ENCODE data around the gene TSPAN4. TPM values are rescaled to one million over a fixed set of nuclear protein-coding genes. Genes with fewer than 3 reads are reported as not detected.
A peak's percentile ranks its signal among the peaks of the same experiment; 100 is the strongest.

The TSPAN4 gene
- total and polyA plus RNA-seq, 9 of the 15 experiments (the other 6 are each of a cell fraction or from before 2014, with no cell fraction given): 0.07 to 31.0 (median 15.7) TPM

DNA sequence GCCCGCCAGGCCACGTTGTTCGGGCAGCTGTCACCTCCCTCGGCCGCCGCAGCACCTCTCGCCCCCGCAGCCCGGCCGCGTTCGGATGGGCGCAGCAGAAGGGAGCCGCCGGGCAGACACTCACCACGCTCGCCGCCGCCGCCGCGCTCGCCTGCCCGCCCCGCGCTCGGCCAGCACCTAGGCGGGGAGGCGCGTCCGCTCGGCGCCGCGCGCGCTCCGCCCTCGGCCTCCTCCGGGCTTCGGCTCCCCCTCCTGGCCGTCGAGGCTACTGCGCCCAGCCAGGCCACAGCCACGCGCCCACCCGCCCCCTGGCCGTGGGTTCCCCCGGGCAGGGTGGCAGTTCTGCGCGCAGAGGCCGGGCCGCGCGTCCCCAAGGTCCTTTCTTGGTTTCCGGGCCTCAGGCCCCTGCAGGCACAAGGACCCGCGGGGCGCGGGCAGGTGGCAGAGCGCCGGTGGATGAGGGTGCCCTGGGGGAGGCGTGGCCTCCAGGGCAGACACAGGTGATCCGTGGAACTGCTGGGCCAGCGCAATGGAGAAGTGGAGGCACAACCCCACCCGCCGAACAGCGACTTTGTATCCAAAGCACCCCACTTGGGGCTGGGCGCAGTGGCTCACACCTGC lies 44.4 kb upstream of the TSPAN4 start, which contains the start of gene SLC25A22 (continued):
- no peak for TF ChIP-seq ZNF561 (CRISPR knock-in tag; conservative IDR thresholded peaks at IDR 0.05)
- TF ChIP-seq, protein P1, sequence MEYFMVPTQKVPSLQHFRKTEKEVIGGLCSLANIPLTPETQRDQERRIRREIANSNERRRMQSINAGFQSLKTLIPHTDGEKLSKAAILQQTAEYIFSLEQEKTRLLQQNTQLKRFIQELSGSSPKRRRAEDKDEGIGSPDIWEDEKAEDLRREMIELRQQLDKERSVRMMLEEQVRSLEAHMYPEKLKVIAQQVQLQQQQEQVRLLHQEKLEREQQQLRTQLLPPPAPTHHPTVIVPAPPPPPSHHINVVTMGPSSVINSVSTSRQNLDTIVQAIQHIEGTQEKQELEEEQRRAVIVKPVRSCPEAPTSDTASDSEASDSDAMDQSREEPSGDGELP (CRISPR knock-in tag; IDR thresholded peaks at IDR 0.05; ENCODE audit: borderline replicate concordance): 0 out of 2 replicates have a peak, but pooled peaks have one; percentile 6
- no peak for TF ChIP-seq SMARCC2 (IDR thresholded peaks at IDR 0.05; ENCODE audit: low read depth)
- no peak for TF ChIP-seq TCF7 (IDR thresholded peaks at IDR 0.05; ENCODE audit: borderline replicate concordance)
- no peak for TF ChIP-seq RFX1 (IDR thresholded peaks at IDR 0.05)
- TF ChIP-seq ZNF77 (CRISPR knock-in tag; IDR thresholded peaks at IDR 0.05): no peak
- TF ChIP-seq EHMT2 (IDR thresholded peaks at IDR 0.05): no peak
- TF ChIP-seq LARP7 (IDR thresholded peaks at IDR 0.05): no peak
- TF ChIP-seq, protein P2, sequence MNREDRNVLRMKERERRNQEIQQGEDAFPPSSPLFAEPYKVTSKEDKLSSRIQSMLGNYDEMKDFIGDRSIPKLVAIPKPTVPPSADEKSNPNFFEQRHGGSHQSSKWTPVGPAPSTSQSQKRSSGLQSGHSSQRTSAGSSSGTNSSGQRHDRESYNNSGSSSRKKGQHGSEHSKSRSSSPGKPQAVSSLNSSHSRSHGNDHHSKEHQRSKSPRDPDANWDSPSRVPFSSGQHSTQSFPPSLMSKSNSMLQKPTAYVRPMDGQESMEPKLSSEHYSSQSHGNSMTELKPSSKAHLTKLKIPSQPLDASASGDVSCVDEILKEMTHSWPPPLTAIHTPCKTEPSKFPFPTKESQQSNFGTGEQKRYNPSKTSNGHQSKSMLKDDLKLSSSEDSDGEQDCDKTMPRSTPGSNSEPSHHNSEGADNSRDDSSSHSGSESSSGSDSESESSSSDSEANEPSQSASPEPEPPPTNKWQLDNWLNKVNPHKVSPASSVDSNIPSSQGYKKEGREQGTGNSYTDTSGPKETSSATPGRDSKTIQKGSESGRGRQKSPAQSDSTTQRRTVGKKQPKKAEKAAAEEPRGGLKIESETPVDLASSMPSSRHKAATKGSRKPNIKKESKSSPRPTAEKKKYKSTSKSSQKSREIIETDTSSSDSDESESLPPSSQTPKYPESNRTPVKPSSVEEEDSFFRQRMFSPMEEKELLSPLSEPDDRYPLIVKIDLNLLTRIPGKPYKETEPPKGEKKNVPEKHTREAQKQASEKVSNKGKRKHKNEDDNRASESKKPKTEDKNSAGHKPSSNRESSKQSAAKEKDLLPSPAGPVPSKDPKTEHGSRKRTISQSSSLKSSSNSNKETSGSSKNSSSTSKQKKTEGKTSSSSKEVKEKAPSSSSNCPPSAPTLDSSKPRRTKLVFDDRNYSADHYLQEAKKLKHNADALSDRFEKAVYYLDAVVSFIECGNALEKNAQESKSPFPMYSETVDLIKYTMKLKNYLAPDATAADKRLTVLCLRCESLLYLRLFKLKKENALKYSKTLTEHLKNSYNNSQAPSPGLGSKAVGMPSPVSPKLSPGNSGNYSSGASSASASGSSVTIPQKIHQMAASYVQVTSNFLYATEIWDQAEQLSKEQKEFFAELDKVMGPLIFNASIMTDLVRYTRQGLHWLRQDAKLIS (CRISPR knock-in tag; IDR thresholded peaks at IDR 0.05): 0 out of 2 replicates have a peak, but pooled peaks have one; percentile 31
- TF ChIP-seq CTCFL (IDR thresholded peaks at IDR 0.05; ENCODE audit: borderline replicate concordance, insufficient read depth, low read depth, low read length, poor library complexity, severe bottlenecking): peak; percentile 47
- no peak for TF ChIP-seq LEF1 (IDR thresholded peaks at IDR 0.05)
- TF ChIP-seq AFF1 (IDR thresholded peaks at IDR 0.05; ENCODE audit: low read depth in 1 of 2, partially characterized antibody in 2 of 2): no peak
- 0 out of 2 replicates have a peak, but pooled peaks have one; percentile 13 for TF ChIP-seq MED1 (CRISPR knock-in tag; IDR thresholded peaks at IDR 0.05; ENCODE audit: borderline replicate concordance)
- peak; percentile 68 for TF ChIP-seq CCNT2 (IDR thresholded peaks at IDR 0.05; ENCODE audit: borderline replicate concordance, extremely low read depth, insufficient read length, low read depth, low read length)

All from K562 (cell line).